NAMALWA (cell line): ENCODE results near the gene LOXL3.

Experiments used
- DNase-seq: peaks from one replicate; pipeline ENCODE4 v3.0.0-alpha.2; 2015; ENCODE audit warnings: low spot score

LOXL3 gene

DNA sequence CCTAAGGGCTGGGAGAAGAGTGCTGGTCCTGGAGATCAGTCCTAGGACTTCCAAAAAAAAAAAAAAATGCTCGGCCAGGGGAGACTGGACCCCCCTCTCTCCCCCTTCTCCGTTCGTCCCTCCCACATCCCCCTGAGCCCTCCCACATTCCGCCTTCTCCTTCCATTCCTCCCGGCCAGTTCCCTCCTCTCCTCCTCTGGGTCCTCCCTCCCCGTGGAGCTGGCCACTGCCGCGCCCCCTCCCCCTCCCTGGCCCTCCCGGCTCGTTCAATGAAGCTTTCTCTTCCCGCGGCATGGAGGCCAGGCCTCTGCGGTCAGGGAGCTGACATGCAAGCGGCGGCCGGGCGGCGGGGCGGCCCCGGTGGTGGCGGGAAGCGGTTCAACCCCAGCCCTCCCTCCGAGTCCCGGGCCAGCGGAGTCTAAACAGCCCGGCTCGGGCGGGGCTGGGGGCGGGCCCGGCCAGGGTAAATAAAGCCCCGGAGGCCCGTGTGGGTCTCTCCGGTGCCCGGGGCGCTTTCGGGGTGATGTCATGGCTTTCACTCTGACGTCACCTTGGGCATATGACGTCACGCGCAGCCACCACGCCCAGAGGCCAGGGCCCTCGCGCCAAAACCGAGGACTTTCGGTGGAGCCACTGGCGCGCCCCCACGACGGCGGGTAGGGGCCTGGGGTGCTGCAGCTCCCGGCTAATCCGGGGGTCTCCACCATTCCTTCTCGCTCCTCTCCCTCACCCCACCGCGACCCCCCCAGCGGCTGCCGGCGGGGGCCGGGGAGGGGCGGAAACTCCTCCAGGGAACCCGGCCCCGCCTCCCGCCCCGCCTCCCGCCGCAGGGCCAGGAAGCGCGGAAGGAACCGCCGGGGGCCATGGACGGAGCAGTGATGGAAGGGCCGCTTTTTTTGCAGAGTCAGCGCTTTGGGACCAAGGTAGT lies at the start of gene LOXL3, which contains the start of gene DOK1:
LOXL3 (minus strand) TSS at position 51 of the 928 bp plus-strand sequence. CDS start 1,308 bp downstream, outside the sequence.
DOK1 (plus strand) TSS at position 829 of the 928 bp plus-strand sequence; CDS start at position 864, 35 bp downstream.
- peak; percentile 71 for DNase-seq

DNA sequence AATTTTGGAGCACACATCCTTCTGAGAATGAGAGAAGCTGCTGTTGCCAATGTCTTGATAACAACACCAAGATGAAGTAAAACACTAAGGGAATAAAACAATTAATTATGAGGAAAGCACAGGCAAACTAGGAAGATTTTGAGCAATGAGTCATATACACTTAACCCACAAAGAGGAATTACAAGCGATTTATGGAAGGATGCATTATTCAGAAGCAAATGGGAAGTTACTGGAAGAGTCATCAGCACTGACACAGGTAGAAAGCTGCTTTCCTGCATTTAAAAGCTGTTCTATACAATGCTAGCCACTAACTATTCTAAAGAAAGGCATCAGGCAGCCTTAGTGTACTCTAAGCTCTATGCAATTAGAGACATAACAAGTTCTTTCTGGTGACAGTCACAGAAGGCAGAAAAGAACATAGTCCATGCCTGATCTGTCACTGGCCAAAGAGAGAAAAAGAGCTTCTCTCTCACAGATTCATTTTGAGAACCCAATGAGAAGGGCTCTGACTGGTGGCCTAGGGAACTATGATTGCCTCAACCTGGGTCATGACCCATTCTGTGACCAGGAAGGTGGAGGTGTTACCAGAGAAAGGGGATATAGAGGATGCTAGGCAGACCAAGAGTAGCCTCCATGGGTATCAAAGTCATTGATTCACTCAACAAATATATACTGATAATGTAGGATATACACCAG lies 49.0 kb upstream of the LOXL3 start:
- DNase-seq = no peak

- peak; percentile 40 for DNase-seq
These were observed 45.9 kb upstream of the LOXL3 start for GRCh38 chr2:74599676-74600075.

- DNase-seq = no peak
These were observed 43.7 kb upstream of the LOXL3 start for GRCh38 chr2:74597410-74597809.

- no peak for DNase-seq
These were observed 42.8 kb upstream of the LOXL3 start for GRCh38 chr2:74596584-74596983.

DNA sequence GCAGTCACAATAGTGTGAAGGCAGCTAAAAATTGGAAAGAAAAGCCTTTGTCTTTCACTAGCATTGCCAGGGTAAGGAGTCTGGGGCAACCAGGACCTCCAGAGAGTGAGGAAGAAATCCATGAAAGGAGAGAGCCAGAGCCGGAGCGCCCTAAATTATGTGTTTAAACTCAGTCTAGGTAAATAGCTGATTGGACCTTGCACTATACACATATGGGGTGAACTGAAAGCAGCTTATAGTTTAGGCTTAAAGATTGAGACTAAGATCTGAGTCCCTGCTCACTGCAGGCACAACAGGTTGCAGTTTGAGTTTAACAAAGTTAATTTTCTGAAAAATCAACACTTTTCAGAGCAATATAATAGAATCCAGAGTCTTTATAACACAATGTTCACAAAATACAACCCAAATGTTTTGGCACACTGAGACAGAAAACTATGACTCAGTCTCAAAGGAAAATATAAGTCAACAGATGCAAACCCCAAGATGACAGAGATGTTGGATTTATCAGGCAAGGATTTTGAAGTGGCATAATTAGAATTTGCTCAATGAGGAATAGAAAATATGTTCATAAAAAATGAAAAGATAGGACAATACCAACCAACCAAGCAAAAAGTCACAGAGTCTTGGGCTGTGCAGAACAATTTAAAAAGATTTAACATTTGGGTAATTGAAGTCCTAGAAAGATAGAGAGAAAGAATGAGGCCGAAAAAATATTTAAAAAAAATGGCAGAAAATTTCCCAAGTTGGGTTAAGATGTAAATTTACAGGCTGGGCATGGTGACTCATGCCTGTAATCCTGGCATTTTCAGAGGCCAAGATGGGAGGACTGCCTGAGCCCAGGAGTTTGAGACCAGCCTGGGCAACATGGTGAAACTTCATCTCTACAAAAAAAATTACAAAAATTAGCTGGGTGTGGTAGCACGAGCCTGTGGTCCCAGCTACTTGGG lies 40.4 kb upstream of the LOXL3 start:
- no peak for DNase-seq

GRCh38 chr2:74588664-74589063 lies 34.9 kb upstream of the LOXL3 start:
- DNase-seq = no peak

DNA sequence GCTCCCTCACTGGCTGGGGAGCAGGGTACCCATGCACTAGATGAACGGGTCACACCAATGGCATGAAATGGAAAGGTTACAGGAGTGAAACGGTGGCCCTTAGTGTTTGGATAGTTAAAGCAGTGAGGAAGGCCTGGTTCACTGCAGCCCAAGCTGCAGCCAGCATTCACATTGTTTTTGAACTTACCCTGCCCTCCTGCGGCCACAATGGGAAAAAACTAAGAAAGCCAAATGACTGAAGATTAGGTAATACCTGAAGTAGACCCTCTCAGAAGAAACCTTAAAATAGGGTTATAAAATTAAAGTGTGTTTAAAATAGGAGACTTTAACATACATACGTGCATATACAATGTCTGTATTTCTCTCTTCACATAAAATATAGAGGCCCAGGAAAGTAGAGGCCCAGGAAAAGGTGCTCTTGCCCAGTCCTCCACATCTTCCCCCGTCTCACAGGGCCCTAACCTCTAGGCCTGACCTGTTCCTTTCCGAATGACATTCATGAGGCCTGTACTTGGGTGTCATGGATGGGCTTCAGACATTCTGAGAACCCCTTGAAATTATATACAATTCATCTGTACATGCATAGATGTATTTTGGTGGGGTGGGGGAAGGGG lies 34.0 kb upstream of the LOXL3 start:
- DNase-seq = peak; percentile 86

GRCh38 chr2:74585406-74586185 lies 31.9 kb upstream of the LOXL3 start:
- DNase-seq = peak; percentile 46

DNA sequence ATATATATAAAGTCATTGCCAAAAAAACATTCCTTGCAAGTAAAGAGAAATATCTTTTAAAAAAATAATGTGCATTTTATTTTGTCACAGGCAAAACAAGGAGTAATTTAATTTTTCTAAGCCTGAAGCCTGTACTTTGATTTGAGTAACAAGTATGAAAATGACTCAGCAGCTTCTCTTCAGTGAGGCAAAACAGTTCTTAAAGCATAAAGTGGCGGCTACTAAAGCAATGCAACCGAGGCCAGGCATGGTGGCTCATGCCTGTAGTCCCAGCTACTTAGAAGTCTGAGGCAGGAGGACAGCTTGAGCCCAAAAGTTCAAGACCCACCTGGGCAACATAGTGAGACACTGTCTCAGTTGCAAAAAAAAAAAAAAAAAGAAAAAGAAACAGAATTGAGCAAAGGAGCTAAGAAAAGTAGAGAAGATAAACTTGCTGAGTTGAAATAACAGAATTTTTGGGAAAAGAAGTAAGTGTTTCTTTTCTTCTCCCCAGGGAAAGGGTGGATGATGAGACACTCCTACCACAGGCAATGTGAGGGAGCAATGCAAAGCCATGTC lies 30.4 kb upstream of the LOXL3 start:
- DNase-seq = no peak

GRCh38 chr2:74583504-74583903 lies 29.8 kb upstream of the LOXL3 start:
- DNase-seq = no peak

GRCh38 chr2:74582184-74582583 lies 28.4 kb upstream of the LOXL3 start:
- no peak for DNase-seq

- DNase-seq = no peak
These were observed 27.7 kb upstream of the LOXL3 start for GRCh38 chr2:74581463-74581862.

DNA sequence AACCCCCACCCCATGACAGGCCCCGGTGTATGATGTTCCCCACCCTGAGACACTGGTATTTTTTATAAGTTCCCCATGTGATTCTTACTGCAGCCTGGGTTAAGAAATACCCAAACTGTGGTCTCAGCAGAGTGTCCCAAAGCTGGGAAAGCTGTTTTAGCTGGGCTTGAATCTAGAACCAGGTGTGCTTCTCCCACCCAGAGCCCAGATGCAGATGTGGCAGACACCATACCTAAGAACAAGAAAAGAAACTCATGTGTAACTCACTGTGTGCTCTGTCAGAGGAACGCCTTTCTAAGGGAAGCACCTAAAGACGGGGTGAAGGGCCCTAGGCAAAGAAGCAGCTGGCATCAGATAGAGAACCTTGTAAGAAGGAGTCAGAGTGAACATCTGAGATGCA lies 24.7 kb upstream of the LOXL3 start:
- DNase-seq = no peak

GRCh38 chr2:74577448-74577847 lies 23.7 kb upstream of the LOXL3 start:
- DNase-seq = no peak

- no peak for DNase-seq
These were observed 23.1 kb upstream of the LOXL3 start for GRCh38 chr2:74576863-74577229.

- no peak for DNase-seq
These were observed 22.6 kb upstream of the LOXL3 start for GRCh38 chr2:74576211-74576862.

GRCh38 chr2:74575320-74575719 lies 21.6 kb upstream of the LOXL3 start:
- DNase-seq = no peak

DNA sequence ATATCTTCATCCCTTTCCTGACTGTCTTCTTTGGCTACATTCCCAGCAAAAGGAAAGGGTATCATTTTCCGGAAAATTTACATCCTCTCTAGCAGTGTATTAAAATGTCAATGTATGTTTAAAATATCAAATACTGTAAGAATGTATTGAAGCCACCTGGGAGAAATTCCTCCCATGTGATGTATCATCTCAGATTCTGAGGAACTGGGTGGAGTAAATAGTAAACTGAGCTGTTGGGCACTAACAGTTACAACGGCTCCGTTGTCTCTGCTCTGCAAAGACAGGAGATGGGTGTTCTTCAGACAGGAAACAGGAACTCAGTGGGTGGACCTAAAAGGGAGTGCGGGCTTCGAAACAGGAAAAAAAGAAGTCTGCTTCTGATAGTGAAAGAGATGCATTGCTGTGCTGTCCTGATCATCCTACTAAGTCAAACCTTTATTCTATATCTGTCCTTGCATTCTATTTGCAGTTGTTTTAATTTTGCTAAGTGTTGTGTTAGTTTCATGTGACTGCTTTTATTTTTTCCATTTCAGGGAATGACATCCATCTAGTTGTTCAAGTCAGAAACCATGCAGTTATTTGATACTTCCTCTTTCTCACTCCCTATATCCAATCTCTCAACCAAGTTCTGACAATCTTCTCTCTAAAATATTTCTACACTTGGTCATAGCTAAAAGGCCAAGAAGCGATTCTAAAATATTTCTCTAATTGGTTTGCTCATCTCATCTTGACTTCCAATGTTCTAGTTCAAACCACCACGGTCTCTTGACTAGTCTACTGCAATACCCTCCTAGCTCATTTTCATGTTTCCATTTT lies 20.2 kb upstream of the LOXL3 start:
- peak; percentile 57 for DNase-seq
